Suppressor macrophage (primary cell): ENCODE measurements around the gene NECAP2.
A peak's percentile ranks its signal among the peaks of the same experiment; 100 is the strongest.
"Not testable (repeated sequence)": the region's sequence is repeated elsewhere in the genome, so short reads cannot be mapped to it uniquely, and the experiment has no call there.

Experiments
- DNase-seq, 4 experiments: peaks; one replicate each; pipeline ENCODE4 v3.0.0-alpha.2; 2020 to 2022

The NECAP2 gene

GRCh38 chr1:16498573-16499413 is 58.3 kb downstream of the NECAP2 start:
- DNase-seq = peak; percentile 65 to 91 (median 80)

DNA sequence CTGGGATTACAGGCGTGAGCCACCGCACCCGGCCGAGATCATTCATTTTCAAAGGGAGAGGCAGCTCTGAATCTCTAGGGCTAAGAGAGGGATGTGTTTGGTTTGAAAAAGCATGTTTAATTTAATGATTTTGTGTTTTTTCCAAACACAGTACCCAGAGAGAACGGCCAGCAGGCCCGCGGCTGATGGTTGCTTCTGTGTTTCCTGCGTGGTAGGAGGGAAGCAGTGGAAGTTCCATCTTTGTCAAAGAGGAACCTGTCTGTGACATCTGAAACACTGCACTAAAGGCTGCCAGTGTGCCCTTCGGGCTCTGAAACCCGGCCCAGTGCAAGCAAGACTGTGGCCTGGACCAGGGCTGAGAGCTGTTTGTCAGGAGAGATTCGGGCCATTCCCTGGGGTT is 59.9 kb downstream of the NECAP2 start:
- DNase-seq = peak; percentile 53 to 75 (median 63)

DNA sequence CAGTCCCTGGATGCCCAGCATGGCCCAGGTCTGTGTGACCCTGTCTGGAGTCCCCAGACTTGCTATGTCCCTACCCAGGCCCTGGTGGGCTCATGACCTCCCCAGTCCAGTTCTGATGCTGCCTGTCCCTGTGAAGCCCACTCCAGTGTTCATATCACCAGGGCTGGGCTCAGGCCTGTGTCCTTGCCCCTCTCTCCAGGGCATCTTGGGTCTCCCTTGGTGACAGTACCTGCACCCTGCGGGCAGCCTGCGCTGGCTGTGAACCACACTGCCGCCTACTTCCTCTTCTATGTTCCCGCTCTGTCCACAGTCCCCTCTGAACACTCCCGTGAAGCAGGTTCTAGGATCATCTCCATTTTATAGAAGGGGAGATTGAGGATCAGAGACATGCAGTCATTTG is 60.5 kb downstream of the NECAP2 start:
- peak in 3 of 4 experiments; percentile 11 to 30 (median 18) for DNase-seq

- not testable (repeated sequence) for DNase-seq
Observed at GRCh38 chr1:16501446-16501845, 60.9 kb downstream of the NECAP2 start.

GRCh38 chr1:16503494-16503893 is 63.0 kb downstream of the NECAP2 start:
- no peak for DNase-seq

DNA sequence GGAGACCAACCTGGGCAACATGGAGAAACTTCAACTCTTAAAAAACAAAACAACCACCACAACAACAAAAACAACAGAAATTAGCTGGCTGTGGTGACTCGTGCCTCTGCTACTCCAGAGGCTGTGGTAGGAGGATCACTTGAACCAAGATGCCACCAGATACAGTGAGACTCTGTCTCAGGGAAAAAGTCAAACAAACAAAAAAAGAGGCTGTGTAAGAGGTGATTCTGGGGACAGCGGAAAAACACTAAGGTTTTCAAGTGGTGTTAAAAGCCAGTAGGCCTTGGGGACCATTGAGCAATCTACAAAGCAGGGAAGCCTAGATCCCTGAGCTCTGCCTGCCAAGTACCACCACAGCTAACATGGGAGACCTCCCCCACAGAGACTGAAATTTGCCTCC is 65.3 kb downstream of the NECAP2 start:
- DNase-seq = not testable (repeated sequence)

GRCh38 chr1:16506364-16507136 is 66.0 kb downstream of the NECAP2 start:
- not testable (repeated sequence) for DNase-seq

DNA sequence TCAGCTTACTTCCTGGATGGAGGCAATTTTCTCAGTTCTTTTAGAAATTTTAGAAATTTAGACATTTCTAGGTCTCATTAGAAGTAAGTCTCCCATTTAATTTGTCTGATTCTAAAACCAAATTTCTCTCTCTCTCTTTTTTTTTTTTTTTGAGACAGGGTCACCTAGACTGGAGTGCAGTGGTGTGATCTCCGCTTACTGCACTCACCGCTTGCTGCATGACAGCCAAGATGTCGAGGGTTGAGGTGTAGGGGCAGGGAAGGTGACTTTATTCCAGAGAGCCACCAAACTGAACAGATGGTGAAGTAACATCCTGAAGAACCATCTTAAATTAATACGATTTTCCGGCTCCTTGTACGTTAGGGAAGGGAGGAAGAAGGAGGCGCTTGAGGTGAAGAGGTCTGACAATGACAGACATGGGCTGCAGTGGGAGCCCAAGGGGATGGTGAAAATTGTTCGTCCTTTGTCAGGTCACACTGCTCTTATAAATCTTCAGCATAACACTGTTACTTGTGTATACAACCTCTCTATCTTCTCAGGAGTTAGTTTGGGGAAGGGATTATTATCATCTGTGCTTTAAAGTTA is 68.4 kb downstream of the NECAP2 start:
- peak in 2 of 4 experiments; percentile 26 to 39 for DNase-seq
